ENCODE measurements around the gene NIM1K.
"Not testable (repeated sequence)": the region's sequence is repeated elsewhere in the genome, so short reads cannot be mapped to it uniquely, and the experiment has no call there.

The NIM1K gene

DNA sequence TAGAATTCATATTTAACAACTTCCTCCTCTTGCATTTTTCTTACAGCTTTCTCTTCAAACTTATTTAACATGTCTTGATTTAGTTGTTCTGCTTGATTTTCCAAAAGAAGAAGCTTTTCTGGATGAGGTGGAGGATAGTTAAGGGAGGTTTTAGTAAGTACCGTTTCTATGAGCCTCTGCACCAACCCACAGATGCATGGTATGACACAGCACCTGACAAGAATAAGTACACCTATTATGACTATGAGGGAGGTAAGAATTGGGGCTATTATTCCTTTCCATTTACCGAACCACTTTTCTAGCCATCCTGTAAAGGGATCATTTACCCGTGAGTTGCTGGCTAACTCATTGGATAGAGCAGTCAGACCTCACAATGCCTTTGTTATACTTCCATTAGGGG is 123.7 kb downstream of the NIM1K start:
- no peak for DNase-seq

DNA sequence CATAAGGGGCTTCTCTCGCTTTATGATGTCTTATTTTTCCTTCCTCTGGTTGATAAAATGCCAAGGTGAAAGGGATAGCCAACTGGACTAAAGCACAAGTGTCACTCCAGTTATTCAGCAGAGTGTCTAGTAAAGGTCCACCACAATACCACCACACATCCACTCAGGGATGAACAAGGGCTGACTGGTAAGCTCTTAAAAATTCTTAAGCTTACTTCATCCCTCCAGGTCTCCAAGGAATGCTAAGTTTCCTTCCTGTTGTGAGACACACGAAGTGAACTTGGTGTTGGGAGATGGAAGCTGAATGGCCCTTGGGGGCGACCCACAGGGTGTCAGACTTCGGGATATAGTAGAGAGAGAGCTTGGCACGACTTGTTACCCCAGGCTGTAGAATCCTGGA is 124.4 kb downstream of the NIM1K start:
- DNase-seq: no peak

DNA sequence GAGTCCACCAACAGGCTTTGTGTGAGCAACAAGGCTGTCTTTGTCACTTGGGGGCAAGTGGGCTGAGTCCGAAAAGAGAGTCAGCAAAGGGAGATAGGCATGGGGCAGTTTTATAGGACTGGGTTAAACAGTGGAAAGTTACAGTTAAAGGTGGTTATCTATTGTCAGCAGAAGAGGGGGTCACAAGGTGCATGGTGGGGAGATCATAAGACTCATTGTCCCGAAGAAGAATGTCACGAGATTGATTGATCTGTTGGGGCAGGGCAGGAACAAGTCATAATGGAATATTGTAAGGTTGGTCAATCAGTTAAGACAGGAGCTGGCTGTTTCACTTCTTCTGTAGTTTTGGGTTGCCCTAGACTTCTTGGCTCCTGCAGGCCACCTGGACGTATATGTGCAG is 128.8 kb downstream of the NIM1K start:
- peak; percentile 62 for DNase-seq

DNA sequence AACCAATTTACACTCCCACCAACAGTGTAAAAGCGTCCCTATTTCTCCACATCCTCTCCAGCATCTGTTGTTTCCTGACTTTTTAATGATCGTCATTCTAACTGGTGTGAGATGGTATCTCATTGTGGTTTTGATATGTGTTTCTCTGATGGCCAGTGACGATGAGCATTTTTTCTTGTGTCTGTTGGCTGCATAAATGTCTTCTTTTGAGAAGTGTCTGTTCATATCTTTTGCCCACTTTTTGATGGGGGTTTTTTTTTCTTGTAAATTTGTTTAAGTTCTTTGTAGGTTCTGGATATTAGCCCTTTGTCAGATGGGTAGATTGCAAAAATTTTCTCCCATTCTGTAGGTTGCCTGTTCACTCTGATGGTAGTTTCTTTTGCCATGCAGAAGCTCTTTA is 131.5 kb downstream of the NIM1K start:
- DNase-seq: not testable (repeated sequence)

DNA sequence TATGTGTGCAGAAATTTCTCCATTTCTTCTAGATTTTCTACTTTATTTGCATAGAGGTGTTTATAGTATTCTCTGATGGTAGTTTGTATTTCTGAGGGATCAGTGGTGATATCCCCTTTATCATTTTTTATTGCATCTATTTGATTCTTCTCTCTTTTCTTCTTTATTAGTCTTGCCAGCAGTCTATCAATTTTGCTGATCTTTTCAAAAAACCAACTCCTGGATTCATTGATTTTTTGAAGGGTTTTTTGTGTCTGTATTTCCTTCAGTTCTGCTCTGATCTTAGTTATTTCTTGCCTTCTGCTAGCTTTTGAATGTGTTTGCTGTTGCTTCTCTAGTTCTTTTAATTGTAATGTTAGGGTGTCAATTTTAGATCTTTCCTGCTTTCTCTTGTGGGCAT is 133.6 kb downstream of the NIM1K start:
- not testable (repeated sequence) for DNase-seq
